BJ (cell line): ENCODE results near the gene SNU13. TPM values are rescaled to one million over a fixed set of nuclear protein-coding genes. Genes with fewer than 3 reads are reported as not detected.

Experiments used
- CTCF ChIA-PET: fragments of 350-600 bp; formaldehyde crosslinking; extraction: SDS; loops from one replicate; lab custom pipeline; 2021; ENCODE audit warnings: antibody characterized with exemption, inconsistent platforms; lab: Yijun Ruan, JAX
- POLR2A ChIA-PET: fragments of 300-600 bp; sonication (Branson Sonifier 250); formaldehyde crosslinking; extraction: SDS; loops from one replicate; lab custom pipeline; 2021; ENCODE audit warnings: antibody characterized with exemption; lab: Charles Lee
- DNase-seq: peaks from one replicate; pipeline ENCODE4 v3.0.0-alpha.2; 2011; ENCODE audit warnings: low read depth
- H3K27me3 ChIP-seq: 2 replicates; pipeline ENCODE4 v1.6.0; 2011; ENCODE audit warnings: low read length; ENCODE audit not compliant: control insufficient read depth, insufficient read depth
- H3K36me3 ChIP-seq: 2 replicates; pipeline ENCODE4 v1.5.1; 2011; ENCODE audit warnings: low read length; ENCODE audit not compliant: control insufficient read depth, insufficient read depth
- H3K4me3 ChIP-seq: 2 replicates; pipeline ENCODE4 v1.5.1; 2011; ENCODE audit warnings: low read depth, mild to moderate bottlenecking, control low read depth, low read length
- CTCF ChIP-seq: IDR thresholded peaks from 2 replicates; pipeline ENCODE4 v1.5.1; 2011; ENCODE audit warnings: low read depth, mild to moderate bottlenecking, control low read depth, inconsistent platforms, low read length, moderate library complexity; ENCODE audit not compliant: insufficient read depth
- polyA plus RNA-seq: library from polyadenylated mRNA; depleted of rRNA; stranded (reverse); fragments of >200 nt; gene quantifications from 2 replicates; pipeline ENCODE4 v1.2.3, GENCODE V29; 2011

Gene SNU13
- polyA plus RNA-seq, 1 experiment = 327 TPM

DNA sequence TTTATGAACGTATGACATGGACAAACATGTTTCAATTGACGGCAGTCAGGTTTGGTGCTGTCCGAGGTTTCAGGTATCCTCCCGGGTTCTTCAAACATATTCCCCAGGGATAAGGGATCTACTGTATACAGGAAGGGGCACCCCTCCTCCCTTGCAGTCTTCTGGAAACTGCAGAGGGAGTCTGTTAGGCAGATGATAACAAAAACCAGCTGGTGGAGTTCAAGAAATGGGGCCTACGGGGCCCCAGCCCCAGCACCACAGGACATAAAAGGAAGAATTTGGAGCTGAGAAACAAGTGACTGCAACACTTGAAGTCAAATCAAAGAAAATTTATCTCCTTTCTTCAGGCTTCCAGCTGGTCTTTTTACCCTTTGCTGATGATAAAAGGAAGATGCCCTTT, 32.1 kb downstream of the SNU13 start:
- no peak for TF ChIP-seq CTCF
- POLR2A ChIA-PET = interaction anchor here (0.6 kb wide), 1 partner anchor 258 kb away, joined by 9 read pairs; the partner anchor contains the start of gene SHISA8
- Histone ChIP-seq H3K36me3 (peaks cover 32% of the 10 kb centered on the region), H3K27me3 (no peaks in the 10 kb centered on the region), H3K4me3 (no peak overlapping the region)
- CTCF ChIA-PET = interaction anchor here (1.4 to 8.5 kb wide), 2 partner anchors 9 to 41 kb away, joined by 4 to 47 read pairs; no protein-coding TSS in a partner anchor
- no peak for DNase-seq

DNA sequence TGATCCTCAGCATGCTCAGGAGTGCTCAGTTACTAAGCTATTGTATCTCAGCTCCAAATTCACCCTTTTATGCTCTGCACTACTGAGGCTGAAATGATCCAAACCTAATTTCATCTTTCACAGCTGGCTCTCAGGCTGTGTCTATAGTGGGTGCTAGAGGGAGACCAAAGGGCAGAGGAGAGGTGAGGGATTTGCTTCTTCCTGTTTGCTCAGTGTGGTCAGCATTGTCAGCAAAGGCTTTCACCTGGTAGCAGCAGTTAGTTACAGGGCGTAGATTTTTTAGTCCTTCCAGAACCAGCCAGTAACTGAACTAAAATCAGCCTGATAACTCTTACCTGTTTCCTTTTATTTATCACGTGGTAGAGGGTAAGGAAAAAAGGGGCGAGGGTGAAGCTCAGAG, 34.3 kb downstream of the SNU13 start:
- DNase-seq = no peak
- CTCF ChIA-PET = interaction anchor here (8.5 kb wide), 1 partner anchor 11 kb away, joined by 47 read pairs; no protein-coding TSS in a partner anchor
- no peak for TF ChIP-seq CTCF
- H3K4me3 ChIP-seq = no peak overlapping the region
- no peaks in the 10 kb centered on the region for H3K27me3 ChIP-seq
- peaks cover 36% of the 10 kb centered on the region for H3K36me3 ChIP-seq
- POLR2A ChIA-PET = no interaction called here

DNA sequence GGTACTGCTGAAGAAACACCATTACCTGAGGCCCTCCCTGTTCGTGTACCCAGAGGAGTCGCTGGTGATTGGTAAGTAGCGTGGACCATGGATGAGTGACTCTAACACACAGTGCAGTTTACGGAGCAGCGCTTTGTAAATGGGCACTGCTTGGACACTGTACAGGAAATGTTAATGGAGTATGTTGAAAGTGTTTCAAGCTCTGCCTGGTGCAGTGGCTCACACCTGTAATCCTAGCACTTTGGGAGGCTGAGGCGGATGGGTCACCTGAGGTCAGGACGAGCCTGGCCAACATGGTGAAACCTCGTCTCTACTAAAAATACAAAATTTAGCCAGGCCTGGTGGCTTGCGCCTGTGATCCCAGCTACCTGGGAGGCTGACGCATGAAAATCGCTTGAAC, 37.8 kb downstream of the SNU13 start:
- Histone ChIP-seq H3K4me3 (no peak overlapping the region), H3K27me3 (no peaks in the 10 kb centered on the region), H3K36me3 (peaks cover 34% of the 10 kb centered on the region)
- TF ChIP-seq CTCF = no peak
- DNase-seq = no peak
- POLR2A ChIA-PET = no interaction called here
- CTCF ChIA-PET = interaction anchor here (0.9 to 8.5 kb wide), 2 partner anchors 14 to 46 kb away, joined by 3 to 47 read pairs; no protein-coding TSS in a partner anchor

DNA sequence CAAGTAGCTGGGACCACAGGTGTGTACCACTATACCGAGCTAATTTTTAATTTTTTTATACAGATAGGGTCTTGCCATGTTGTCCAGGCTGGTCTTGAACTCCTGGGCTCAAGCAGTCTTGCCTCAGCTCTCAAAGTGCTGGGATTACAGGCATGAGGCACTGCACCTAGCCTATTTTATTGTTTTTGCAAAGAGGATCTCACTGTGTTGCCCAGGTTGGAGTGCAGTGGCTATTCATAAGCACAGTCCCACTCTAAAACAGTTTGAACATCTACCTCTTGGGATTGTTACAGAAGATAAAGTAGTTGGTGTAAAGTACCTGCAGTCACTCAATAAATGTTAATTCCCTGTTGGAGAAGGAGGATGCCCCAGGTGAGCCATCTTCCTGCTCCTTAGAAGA, 38.4 kb downstream of the SNU13 start:
- no peak for TF ChIP-seq CTCF
- DNase-seq = no peak
- no peak overlapping the region for H3K4me3 ChIP-seq
- no peaks in the 10 kb centered on the region for H3K27me3 ChIP-seq
- CTCF ChIA-PET = interaction anchor here (8.5 kb wide), 1 partner anchor 15 kb away, joined by 47 read pairs; no protein-coding TSS in a partner anchor
- H3K36me3 ChIP-seq = peaks cover 36% of the 10 kb centered on the region
- POLR2A ChIA-PET = no interaction called here

- Histone ChIP-seq H3K36me3 (peaks cover 25% of the 10 kb centered on the region), H3K27me3 (no peaks in the 10 kb centered on the region), H3K4me3 (no peak overlapping the region)
- TF ChIP-seq CTCF = no peak
- CTCF ChIA-PET = no interaction called here
- POLR2A ChIA-PET = no interaction called here
- DNase-seq = no peak
Observed at GRCh38 chr22:41648432-41648831, 40.2 kb downstream of the SNU13 start.
